IPS DF 4.7 (cell line): ENCODE results near the gene PPP1R7.

Experiments
- DNase-seq: peaks from one replicate; pipeline ENCODE4 v3.0.0-alpha.2; 2013; ENCODE audit warnings: low spot score; ENCODE audit errors: extremely low read depth

Gene PPP1R7

GRCh38 chr2:241139531-241140444 lies 10.5 kb upstream of the PPP1R7 start:
- DNase-seq = no peak

- DNase-seq = no peak
These were observed 9.8 kb upstream of the PPP1R7 start for GRCh38 chr2:241140445-241140840.

- no peak for DNase-seq
These were observed 9.0 kb upstream of the PPP1R7 start for GRCh38 chr2:241141214-241141770.

- no peak for DNase-seq
These were observed 8.2 kb upstream of the PPP1R7 start for GRCh38 chr2:241142063-241142462.

- DNase-seq = no peak
These were observed 7.7 kb upstream of the PPP1R7 start for GRCh38 chr2:241142593-241142992.

- DNase-seq = no peak
These were observed 4.0 kb upstream of the PPP1R7 start for GRCh38 chr2:241146286-241146685.

GRCh38 chr2:241147336-241147735 lies 2.9 kb upstream of the PPP1R7 start:
- DNase-seq = no peak

GRCh38 chr2:241148239-241148638 lies 2.0 kb upstream of the PPP1R7 start:
- no peak for DNase-seq

- DNase-seq = peak; percentile 95
These were observed 1.2 kb upstream of the PPP1R7 start, which contains the start of gene PASK for GRCh38 chr2:241148891-241149674. Gene PASK (minus strand): TSS chr2:241149472. CDS start chr2:241143032, 6,440 bp downstream.

- no peak for DNase-seq
These were observed 667 bp upstream of the PPP1R7 start for GRCh38 chr2:241149675-241149924.

- DNase-seq = no peak
These were observed 628 bp downstream of the PPP1R7 start for GRCh38 chr2:241150660-241151530.

GRCh38 chr2:241151934-241152660 lies 1.8 kb downstream of the PPP1R7 start:
- no peak for DNase-seq

- no peak for DNase-seq
These were observed 3.3 kb downstream of the PPP1R7 start for GRCh38 chr2:241153616-241154015.

- no peak for DNase-seq
These were observed 4.6 kb downstream of the PPP1R7 start for GRCh38 chr2:241154915-241155314.

GRCh38 chr2:241155936-241156335 lies 5.7 kb downstream of the PPP1R7 start:
- DNase-seq = no peak

- DNase-seq = no peak
These were observed 6.7 kb downstream of the PPP1R7 start for GRCh38 chr2:241156971-241157441.

- no peak for DNase-seq
These were observed 7.7 kb downstream of the PPP1R7 start for GRCh38 chr2:241157841-241158545.

GRCh38 chr2:241158546-241158900 lies 8.3 kb downstream of the PPP1R7 start:
- no peak for DNase-seq

GRCh38 chr2:241159116-241159515 lies 8.8 kb downstream of the PPP1R7 start:
- DNase-seq = no peak

GRCh38 chr2:241160318-241160717 lies 10.1 kb downstream of the PPP1R7 start:
- no peak for DNase-seq
